AG09309 (cell line): ENCODE measurements around the gene MUC4.
"Not testable (repeated sequence)": the region's sequence is repeated elsewhere in the genome, so short reads cannot be mapped to it uniquely, and the experiment has no call there.

Source experiments
- DNase-seq: peaks from one replicate; pipeline ENCODE4 v3.0.0-alpha.2; 2010; ENCODE audit warnings: low read depth
- H3K4me3 ChIP-seq: 2 replicates; pipeline ENCODE4 v1.5.1; 2011; ENCODE audit warnings: mild to moderate bottlenecking, low read depth, low read length, moderate library complexity; ENCODE audit not compliant: control insufficient read depth
- CTCF ChIP-seq: IDR thresholded peaks from 2 replicates; pipeline ENCODE4 v1.5.1; 2011; ENCODE audit warnings: mild to moderate bottlenecking, low read depth, low read length, inconsistent platforms; ENCODE audit not compliant: insufficient read depth, control insufficient read depth; ENCODE audit errors: missing control alignments

Gene MUC4

GRCh38 chr3:195711813-195712534 is 99.8 kb downstream of the MUC4 start:
- H3K4me3 ChIP-seq, result no peak overlapping the region
- DNase-seq, result no peak
- no peak for TF ChIP-seq CTCF

GRCh38 chr3:195711091-195711812 is 100.5 kb downstream of the MUC4 start:
- H3K4me3 ChIP-seq, DNase-seq: not testable (repeated sequence)

- not testable (repeated sequence) for DNase-seq, H3K4me3 ChIP-seq
These were observed 101.4 kb downstream of the MUC4 start for GRCh38 chr3:195710126-195710905.

- TF ChIP-seq CTCF, result no peak
- DNase-seq, result no peak
- no peak overlapping the region for H3K4me3 ChIP-seq
These were observed 102.0 kb downstream of the MUC4 start for GRCh38 chr3:195709676-195710085.

GRCh38 chr3:195708626-195709481 is 102.9 kb downstream of the MUC4 start:
- DNase-seq, result no peak
- TF ChIP-seq CTCF, result no peak
- no peak overlapping the region for H3K4me3 ChIP-seq

GRCh38 chr3:195708061-195708460 is 103.7 kb downstream of the MUC4 start:
- no peak for TF ChIP-seq CTCF
- H3K4me3 ChIP-seq, result no peak overlapping the region

GRCh38 chr3:195705081-195705991 is 106.4 kb downstream of the MUC4 start:
- no peak overlapping the region for H3K4me3 ChIP-seq
- DNase-seq, result no peak
- no peak for TF ChIP-seq CTCF

More at GRCh38 chr3:195708061-195708460, 103.7 kb downstream of the MUC4 start:
- DNase-seq, result no peak
